ENCODE data around the gene PLAC1. TPM values are rescaled to one million over a fixed set of nuclear protein-coding genes. Genes with fewer than 3 reads are reported as not detected.
A peak's percentile ranks its signal among the peaks of the same experiment; 100 is the strongest.

The PLAC1 gene
- total and polyA plus RNA-seq, 5 donors from 2014 or later: not detected

GRCh38 chrX:134664202-134664601 is 5.9 kb upstream of the PLAC1 start:
- Mint-ChIP-seq H3K9me3 (no peaks in the 10 kb centered on the region), H3K36me3 (no peaks in the 10 kb centered on the region), H3K4me3 (no peak overlapping the region), H3K4me1 (no peaks in the 10 kb centered on the region), H3K27ac (no peak overlapping the region), H3K27me3 (peaks cover 4% of the 10 kb centered on the region)
- no peak for DNase-seq
- no peaks in the 10 kb centered on the region for H3K36me3 ChIP-seq (ENCODE audit: control insufficient read depth, insufficient read depth, low read length)
- no peak overlapping the region for H3K27ac ChIP-seq (ENCODE audit: insufficient read depth, low read length, poor library complexity, severe bottlenecking)
- no peak for ATAC-seq (ENCODE audit: low read depth in 2 of 2)
- H3K9me3 ChIP-seq (ENCODE audit: control insufficient read depth in 2 of 2, low read length in 2 of 2): no peaks in the 10 kb centered on the region
- no peak overlapping the region for H3K4me3 ChIP-seq (ENCODE audit: low read depth, low read length)
- no peaks in the 10 kb centered on the region for H3K27me3 ChIP-seq (ENCODE audit: control insufficient read depth, insufficient read depth, low read length)
- H3K4me1 ChIP-seq (ENCODE audit: control insufficient read depth, insufficient read depth, low read length, poor library complexity, severe bottlenecking): no peaks in the 10 kb centered on the region

GRCh38 chrX:134661295-134661694 is 3.0 kb upstream of the PLAC1 start:
- H3K4me3 ChIP-seq (ENCODE audit: low read depth, low read length): no peak overlapping the region
- no peak overlapping the region for H3K27ac Mint-ChIP-seq
- H3K27me3 ChIP-seq (ENCODE audit: control insufficient read depth, insufficient read depth, low read length): no peaks in the 10 kb centered on the region
- no peaks in the 10 kb centered on the region for H3K4me1 Mint-ChIP-seq
- no peak for DNase-seq
- ATAC-seq (ENCODE audit: low read depth in 2 of 2): no peak
- no peak overlapping the region for H3K27ac ChIP-seq (ENCODE audit: insufficient read depth, low read length, poor library complexity, severe bottlenecking)
- peaks cover 5% of the 10 kb centered on the region for H3K27me3 Mint-ChIP-seq
- no peaks in the 10 kb centered on the region for H3K9me3 Mint-ChIP-seq
- no peaks in the 10 kb centered on the region for H3K4me1 ChIP-seq (ENCODE audit: control insufficient read depth, insufficient read depth, low read length, poor library complexity, severe bottlenecking)
- no peak overlapping the region for H3K4me3 Mint-ChIP-seq
- H3K36me3 Mint-ChIP-seq: no peaks in the 10 kb centered on the region
- no peaks in the 10 kb centered on the region for H3K36me3 ChIP-seq (ENCODE audit: control insufficient read depth, insufficient read depth, low read length)
- no peaks in the 10 kb centered on the region for H3K9me3 ChIP-seq (ENCODE audit: control insufficient read depth in 2 of 2, low read length in 2 of 2)

- no peaks in the 10 kb centered on the region for H3K27me3 ChIP-seq (ENCODE audit: control insufficient read depth, insufficient read depth, low read length)
- ATAC-seq (ENCODE audit: low read depth in 2 of 2): no peak
- H3K27ac ChIP-seq (ENCODE audit: insufficient read depth, low read length, poor library complexity, severe bottlenecking): no peak overlapping the region
- H3K9me3 Mint-ChIP-seq: no peaks in the 10 kb centered on the region
- no peaks in the 10 kb centered on the region for H3K9me3 ChIP-seq (ENCODE audit: control insufficient read depth in 2 of 2, low read length in 2 of 2)
- no peaks in the 10 kb centered on the region for H3K4me1 ChIP-seq (ENCODE audit: control insufficient read depth, insufficient read depth, low read length, poor library complexity, severe bottlenecking)
- H3K36me3 Mint-ChIP-seq: no peaks in the 10 kb centered on the region
- no peaks in the 10 kb centered on the region for H3K36me3 ChIP-seq (ENCODE audit: control insufficient read depth, insufficient read depth, low read length)
- H3K4me1 Mint-ChIP-seq: no peaks in the 10 kb centered on the region
- DNase-seq: no peak
- H3K27me3 Mint-ChIP-seq: peaks cover 12% of the 10 kb centered on the region
- no peak overlapping the region for H3K27ac Mint-ChIP-seq
- no peak overlapping the region for H3K4me3 Mint-ChIP-seq
- no peak overlapping the region for H3K4me3 ChIP-seq (ENCODE audit: low read depth, low read length)
These were observed 2.4 kb upstream of the PLAC1 start for GRCh38 chrX:134660627-134661026.

GRCh38 chrX:134659761-134660160 is 1.5 kb upstream of the PLAC1 start:
- no peak overlapping the region for H3K27ac ChIP-seq (ENCODE audit: insufficient read depth, low read length, poor library complexity, severe bottlenecking)
- no peaks in the 10 kb centered on the region for H3K36me3 ChIP-seq (ENCODE audit: control insufficient read depth, insufficient read depth, low read length)
- no peak overlapping the region for H3K4me3 ChIP-seq (ENCODE audit: low read depth, low read length)
- Mint-ChIP-seq H3K27me3 (peaks cover 14% of the 10 kb centered on the region), H3K27ac (no peak overlapping the region), H3K9me3 (no peaks in the 10 kb centered on the region), H3K4me1 (no peaks in the 10 kb centered on the region), H3K4me3 (no peak overlapping the region), H3K36me3 (no peaks in the 10 kb centered on the region)
- H3K9me3 ChIP-seq (ENCODE audit: control insufficient read depth in 2 of 2, low read length in 2 of 2): no peaks in the 10 kb centered on the region
- DNase-seq (no peak), ATAC-seq (ENCODE audit: low read depth in 2 of 2) (no peak)
- H3K4me1 ChIP-seq (ENCODE audit: control insufficient read depth, insufficient read depth, low read length, poor library complexity, severe bottlenecking): no peaks in the 10 kb centered on the region
- H3K27me3 ChIP-seq (ENCODE audit: control insufficient read depth, insufficient read depth, low read length): no peaks in the 10 kb centered on the region

GRCh38 chrX:134658760-134659023 is 421 bp upstream of the PLAC1 start:
- H3K9me3 ChIP-seq (ENCODE audit: control insufficient read depth in 2 of 2, low read length in 2 of 2): no peaks in the 10 kb centered on the region
- no peak for DNase-seq
- H3K27ac ChIP-seq (ENCODE audit: insufficient read depth, low read length, poor library complexity, severe bottlenecking): no peak overlapping the region
- no peaks in the 10 kb centered on the region for H3K4me1 ChIP-seq (ENCODE audit: control insufficient read depth, insufficient read depth, low read length, poor library complexity, severe bottlenecking)
- H3K4me3 ChIP-seq (ENCODE audit: low read depth, low read length): no peak overlapping the region
- H3K9me3 Mint-ChIP-seq: no peaks in the 10 kb centered on the region
- H3K36me3 ChIP-seq (ENCODE audit: control insufficient read depth, insufficient read depth, low read length): no peaks in the 10 kb centered on the region
- no peaks in the 10 kb centered on the region for H3K27me3 ChIP-seq (ENCODE audit: control insufficient read depth, insufficient read depth, low read length)
- H3K4me3 Mint-ChIP-seq: no peak overlapping the region
- no peaks in the 10 kb centered on the region for H3K36me3 Mint-ChIP-seq
- ATAC-seq (ENCODE audit: low read depth in 2 of 2): no peak
- H3K4me1 Mint-ChIP-seq: no peaks in the 10 kb centered on the region
- H3K27me3 Mint-ChIP-seq: peaks cover 14% of the 10 kb centered on the region
- no peak overlapping the region for H3K27ac Mint-ChIP-seq

GRCh38 chrX:134654398-134655012 is 3.8 kb downstream of the PLAC1 start:
- Histone ChIP-seq H3K27ac (ENCODE audit: insufficient read depth, low read length, poor library complexity, severe bottlenecking) (no peak overlapping the region), H3K9me3 (ENCODE audit: control insufficient read depth in 2 of 2, low read length in 2 of 2) (no peaks in the 10 kb centered on the region), H3K4me1 (ENCODE audit: control insufficient read depth, insufficient read depth, low read length, poor library complexity, severe bottlenecking) (no peaks in the 10 kb centered on the region), H3K4me3 (ENCODE audit: low read depth, low read length) (no peak overlapping the region), H3K27me3 (ENCODE audit: control insufficient read depth, insufficient read depth, low read length) (no peaks in the 10 kb centered on the region), H3K36me3 (ENCODE audit: control insufficient read depth, insufficient read depth, low read length) (no peaks in the 10 kb centered on the region)
- H3K36me3 Mint-ChIP-seq: no peaks in the 10 kb centered on the region
- H3K27me3 Mint-ChIP-seq: peaks cover 13% of the 10 kb centered on the region
- no peak for ATAC-seq (ENCODE audit: low read depth in 2 of 2)
- no peaks in the 10 kb centered on the region for H3K4me1 Mint-ChIP-seq
- no peak overlapping the region for H3K4me3 Mint-ChIP-seq
- no peaks in the 10 kb centered on the region for H3K9me3 Mint-ChIP-seq
- peak in 1 of 3 donors; percentile 11 for DNase-seq
- no peak overlapping the region for H3K27ac Mint-ChIP-seq

GRCh38 chrX:134653835-134654234 is 4.4 kb downstream of the PLAC1 start:
- Histone ChIP-seq H3K27me3 (ENCODE audit: control insufficient read depth, insufficient read depth, low read length) (no peaks in the 10 kb centered on the region), H3K27ac (ENCODE audit: insufficient read depth, low read length, poor library complexity, severe bottlenecking) (no peak overlapping the region), H3K36me3 (ENCODE audit: control insufficient read depth, insufficient read depth, low read length) (no peaks in the 10 kb centered on the region), H3K4me1 (ENCODE audit: control insufficient read depth, insufficient read depth, low read length, poor library complexity, severe bottlenecking) (no peaks in the 10 kb centered on the region), H3K4me3 (ENCODE audit: low read depth, low read length) (no peak overlapping the region), H3K9me3 (ENCODE audit: control insufficient read depth in 2 of 2, low read length in 2 of 2) (no peaks in the 10 kb centered on the region)
- H3K9me3 Mint-ChIP-seq: peaks cover 0 to 2% (median 0%) of the 10 kb centered on the region in 7 donors
- no peak for DNase-seq
- no peak overlapping the region for H3K27ac Mint-ChIP-seq
- peaks cover 9% of the 10 kb centered on the region for H3K27me3 Mint-ChIP-seq
- no peaks in the 10 kb centered on the region for H3K36me3 Mint-ChIP-seq
- ATAC-seq (ENCODE audit: low read depth in 2 of 2): no peak
- H3K4me1 Mint-ChIP-seq: no peaks in the 10 kb centered on the region
- no peak overlapping the region for H3K4me3 Mint-ChIP-seq

GRCh38 chrX:134650701-134651100 is 7.6 kb downstream of the PLAC1 start:
- H3K4me1 Mint-ChIP-seq: no peaks in the 10 kb centered on the region
- no peaks in the 10 kb centered on the region for H3K36me3 Mint-ChIP-seq
- no peak overlapping the region for H3K27ac Mint-ChIP-seq

More at GRCh38 chrX:134650701-134651100, 7.6 kb downstream of the PLAC1 start:
- H3K4me3 Mint-ChIP-seq: no peak overlapping the region
- Histone ChIP-seq H3K4me3 (ENCODE audit: low read depth, low read length) (no peak overlapping the region), H3K36me3 (ENCODE audit: control insufficient read depth, insufficient read depth, low read length) (no peaks in the 10 kb centered on the region), H3K27ac (ENCODE audit: insufficient read depth, low read length, poor library complexity, severe bottlenecking) (no peak overlapping the region), H3K4me1 (ENCODE audit: control insufficient read depth, insufficient read depth, low read length, poor library complexity, severe bottlenecking) (no peaks in the 10 kb centered on the region), H3K9me3 (ENCODE audit: control insufficient read depth in 2 of 2, low read length in 2 of 2) (no peaks in the 10 kb centered on the region), H3K27me3 (ENCODE audit: control insufficient read depth, insufficient read depth, low read length) (no peaks in the 10 kb centered on the region)
- H3K9me3 Mint-ChIP-seq: peaks cover 0 to 4% (median 0%) of the 10 kb centered on the region in 7 donors
- peaks cover 2% of the 10 kb centered on the region for H3K27me3 Mint-ChIP-seq
- ATAC-seq (ENCODE audit: low read depth in 2 of 2): no peak
- no peak for DNase-seq

Measured in CD4-positive, CD25-positive, alpha-beta regulatory T cell (primary cell).